NCI-H82 treated with DMSO at 0.1 percent for 48 hours (cell line): ENCODE data around the gene MESD.

Experiments used
- DNase-seq: peaks from one replicate; lab custom pipeline; 2025; ENCODE audit not compliant: unreplicated experiment; lab: John Stamatoyannopoulos, UW

Gene MESD

GRCh38 chr15:80912673-80913072 lies 76.9 kb downstream of the MESD start:
- DNase-seq = no peak

- no peak for DNase-seq
Measured at GRCh38 chr15:80911821-80912220, 77.8 kb downstream of the MESD start.

- DNase-seq = no peak
Measured at GRCh38 chr15:80906159-80906766, 83.4 kb downstream of the MESD start.

GRCh38 chr15:80904998-80905397 lies 84.6 kb downstream of the MESD start:
- no peak for DNase-seq

- no peak for DNase-seq
Measured at GRCh38 chr15:80902298-80902801, 87.3 kb downstream of the MESD start.

GRCh38 chr15:80898040-80898439 lies 91.6 kb downstream of the MESD start:
- DNase-seq = no peak
